HG03064 (cell line): ENCODE data around the gene LRRN4.
"Not testable (repeated sequence)": the region's sequence is repeated elsewhere in the genome, so short reads cannot be mapped to it uniquely, and the experiment has no call there.

Experiments used
- ATAC-seq: cut with Tn5 transposase; IDR thresholded peaks from one replicate; pipeline ENCODE4 v1.9.1; 2021; ENCODE audit warnings: low read depth; ENCODE audit not compliant: unreplicated experiment

Gene LRRN4

DNA sequence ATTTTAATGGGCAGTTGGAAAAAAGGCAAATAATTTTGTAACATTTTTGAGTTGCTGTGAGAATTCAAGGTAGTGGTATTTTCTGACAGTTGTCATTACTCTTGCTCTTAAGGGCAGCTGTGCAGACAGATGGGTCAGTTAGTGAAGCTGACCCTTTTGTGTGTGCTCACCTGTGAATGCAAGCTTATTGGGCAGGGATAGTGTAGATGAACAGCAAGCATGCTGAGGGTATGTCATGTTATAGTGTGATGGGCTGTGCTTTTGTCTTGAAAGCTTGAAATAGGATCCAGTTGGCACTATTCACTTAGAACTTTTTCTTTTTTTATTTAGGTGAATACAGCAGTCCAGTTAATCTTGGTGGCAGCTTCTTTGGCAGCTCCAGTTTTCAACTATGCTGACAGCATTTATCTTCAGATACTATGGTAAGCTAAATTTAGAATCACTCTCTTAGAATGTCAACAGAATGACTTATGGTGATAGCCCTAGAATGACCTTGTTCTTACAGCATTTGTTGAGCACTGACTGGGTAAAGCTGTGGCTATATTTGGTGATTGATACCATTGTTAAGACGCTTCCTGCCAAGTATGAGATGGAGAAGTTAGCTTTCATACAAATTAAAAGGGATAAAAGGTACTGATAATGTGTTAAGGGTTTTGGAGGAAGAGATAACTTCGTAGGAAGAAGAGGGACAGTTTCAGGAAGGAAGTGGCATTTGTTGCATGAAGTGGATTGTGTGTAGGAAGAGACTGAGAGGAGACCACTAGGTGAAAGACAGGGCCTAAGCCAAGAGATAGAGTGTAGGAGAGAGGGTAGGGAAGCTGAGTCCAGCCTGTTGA, 19.5 kb downstream of the LRRN4 start:
- ATAC-seq: no peak

DNA sequence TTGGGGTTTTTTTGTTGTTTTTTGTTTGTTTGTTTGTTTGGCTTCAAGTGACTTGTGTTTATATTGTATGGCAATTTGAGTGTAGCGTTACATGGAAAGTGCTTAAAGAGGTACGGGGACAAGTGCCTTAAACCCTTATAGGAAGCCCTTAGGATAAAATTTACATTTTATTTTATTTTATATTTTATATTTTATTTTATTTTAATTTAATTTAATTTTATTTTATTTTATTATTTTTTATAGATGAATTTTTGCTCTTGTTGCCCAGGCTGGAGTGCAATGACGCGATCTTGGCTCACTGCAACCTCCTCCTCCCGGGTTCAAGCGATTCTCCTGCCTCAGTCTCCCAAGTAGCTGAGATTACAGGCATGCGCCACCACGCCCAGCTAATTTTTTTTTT, 21.0 kb downstream of the LRRN4 start:
- not testable (repeated sequence) for ATAC-seq

DNA sequence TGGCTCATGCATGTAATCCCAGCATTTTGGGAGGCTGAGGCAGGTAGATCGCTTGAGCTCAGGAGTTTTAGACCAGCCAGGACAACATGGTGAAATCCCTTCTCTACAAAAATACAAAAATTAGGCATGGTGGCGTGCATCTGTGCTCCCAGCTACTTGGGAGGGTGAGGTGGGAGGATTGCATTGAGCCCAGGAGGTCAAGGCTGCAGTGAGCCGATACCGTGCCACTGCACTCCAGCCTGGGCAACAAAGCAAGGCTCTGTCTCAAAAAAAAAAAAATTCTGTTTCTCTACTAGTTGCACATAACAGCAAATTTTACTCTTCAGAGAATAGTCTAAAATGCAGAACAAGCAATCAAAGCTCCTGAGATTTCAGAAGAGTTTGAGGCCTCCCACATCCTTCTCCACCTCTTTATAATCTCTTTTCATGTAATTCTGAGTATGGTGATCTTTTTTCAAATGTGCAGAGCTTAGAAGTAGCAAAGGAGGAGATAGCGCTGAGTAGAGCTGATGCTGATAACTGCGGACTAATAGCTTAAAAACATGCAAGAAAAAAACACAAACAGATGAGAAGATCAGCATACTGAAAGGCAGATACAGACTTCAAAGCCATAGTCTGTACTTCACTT, 23.3 kb downstream of the LRRN4 start:
- no peak for ATAC-seq

DNA sequence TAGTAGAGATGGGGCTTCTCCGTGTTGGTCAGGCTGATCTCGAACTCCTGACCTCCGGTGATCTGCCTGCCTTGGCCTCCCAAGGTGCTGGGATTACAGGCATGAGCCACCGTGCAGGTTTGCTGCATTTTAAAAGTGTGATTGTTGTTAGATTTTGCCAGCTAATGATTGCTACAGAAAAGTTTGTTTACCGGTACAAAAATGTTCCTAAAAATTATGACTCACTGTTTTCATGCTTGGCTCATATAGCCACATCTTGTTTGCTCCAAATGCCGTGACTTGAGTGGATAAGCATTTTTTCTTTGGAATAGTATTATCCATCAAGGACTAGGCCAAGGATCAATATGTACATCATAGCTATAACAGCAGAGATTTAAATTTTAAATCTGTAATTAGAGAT, 24.3 kb downstream of the LRRN4 start:
- ATAC-seq: no peak

DNA sequence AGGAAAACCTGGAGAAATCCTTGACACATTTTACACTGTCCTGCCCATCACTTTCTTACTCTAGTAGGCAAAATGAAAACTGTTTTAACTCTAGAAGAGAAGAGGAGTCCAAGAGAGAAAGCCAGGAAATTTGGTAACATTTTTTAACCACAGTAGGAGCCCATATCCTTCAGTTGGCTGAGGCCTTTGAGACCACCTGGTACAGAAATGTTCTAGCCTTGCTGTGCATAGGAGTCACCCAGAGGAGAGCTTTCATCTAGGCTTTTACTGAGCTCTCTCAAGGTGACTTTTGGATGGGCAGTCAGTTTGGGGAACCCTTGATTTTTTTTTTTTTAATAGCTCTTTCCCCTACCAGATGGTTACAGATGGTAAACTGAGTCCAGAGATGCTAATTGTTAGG, 25.0 kb downstream of the LRRN4 start:
- no peak for ATAC-seq

DNA sequence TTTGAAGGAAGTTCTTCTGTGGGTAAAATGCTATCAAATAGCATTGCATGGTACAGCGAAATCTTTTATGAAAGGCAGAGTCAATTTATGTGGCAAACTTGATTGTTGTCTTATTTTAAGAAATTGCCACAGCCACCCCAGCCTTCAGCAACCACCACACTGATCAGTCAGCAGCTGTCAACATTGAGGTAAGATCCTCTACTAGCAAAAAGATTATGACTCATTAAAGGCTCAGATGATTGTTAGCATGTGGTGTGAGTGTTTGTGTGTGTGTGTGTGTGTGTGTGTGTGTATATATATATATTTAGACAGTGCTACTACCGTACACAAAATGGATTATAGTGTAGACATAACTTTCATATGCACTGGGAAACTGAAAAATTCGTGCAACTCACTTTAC, 27.8 kb downstream of the LRRN4 start:
- no peak for ATAC-seq

DNA sequence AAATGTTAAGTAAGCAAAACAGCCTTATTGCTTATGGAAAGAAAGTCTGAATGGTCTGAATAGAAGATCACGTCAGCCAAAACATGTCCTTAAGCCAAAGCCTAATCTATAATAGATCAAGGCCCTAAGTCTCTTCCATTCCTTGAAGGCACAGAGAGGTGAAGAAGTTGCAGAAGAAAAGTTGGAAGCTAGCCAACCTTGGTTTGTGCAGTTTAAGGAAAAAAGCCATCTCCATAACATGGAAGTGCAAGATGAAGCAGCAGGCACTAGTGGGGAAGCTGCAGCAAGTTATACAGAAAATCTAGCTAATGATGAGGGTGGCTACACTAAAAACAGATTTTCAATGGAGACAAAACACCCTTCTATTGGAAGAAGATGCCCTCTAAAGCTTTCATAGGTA, 29.1 kb downstream of the LRRN4 start:
- ATAC-seq: no peak

DNA sequence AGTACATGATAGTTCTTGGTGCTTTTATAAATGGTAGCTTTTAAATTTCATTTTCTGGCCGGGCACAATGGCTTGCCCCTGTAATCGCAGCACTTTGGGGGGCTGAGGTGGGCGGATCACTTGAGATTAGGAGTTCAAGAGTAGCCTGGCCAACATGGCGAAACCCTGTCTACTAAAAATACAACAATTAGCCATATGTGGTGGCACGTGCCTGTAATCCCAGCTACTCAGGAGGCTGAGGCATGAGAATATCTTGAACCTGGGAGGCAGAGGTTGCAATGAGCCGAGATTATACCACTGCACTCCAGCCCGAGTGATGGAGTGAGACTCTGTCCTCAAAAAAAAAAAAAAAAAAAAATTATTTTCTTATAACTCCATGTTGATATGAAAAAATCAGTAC, 36.0 kb downstream of the LRRN4 start:
- ATAC-seq: no peak

DNA sequence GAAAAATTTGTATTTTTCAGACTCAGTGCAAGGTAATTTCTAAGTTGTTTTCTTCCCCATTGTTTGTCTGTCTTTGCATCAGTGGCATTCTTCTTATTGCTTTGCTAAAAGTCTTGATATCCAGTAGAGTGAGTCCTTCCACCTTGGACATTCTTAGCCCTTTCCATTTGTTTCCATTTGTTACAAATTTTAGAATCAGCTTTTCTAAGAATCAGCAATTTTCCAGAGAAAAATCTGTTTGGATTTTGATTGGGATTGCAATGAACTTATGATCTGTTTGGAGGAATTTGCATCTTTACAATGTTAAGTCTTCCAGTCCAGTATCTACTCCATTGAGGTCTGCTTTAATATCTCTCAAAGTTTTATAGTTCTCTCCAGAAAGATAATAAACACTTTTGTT, 36.4 kb downstream of the LRRN4 start:
- ATAC-seq: no peak

DNA sequence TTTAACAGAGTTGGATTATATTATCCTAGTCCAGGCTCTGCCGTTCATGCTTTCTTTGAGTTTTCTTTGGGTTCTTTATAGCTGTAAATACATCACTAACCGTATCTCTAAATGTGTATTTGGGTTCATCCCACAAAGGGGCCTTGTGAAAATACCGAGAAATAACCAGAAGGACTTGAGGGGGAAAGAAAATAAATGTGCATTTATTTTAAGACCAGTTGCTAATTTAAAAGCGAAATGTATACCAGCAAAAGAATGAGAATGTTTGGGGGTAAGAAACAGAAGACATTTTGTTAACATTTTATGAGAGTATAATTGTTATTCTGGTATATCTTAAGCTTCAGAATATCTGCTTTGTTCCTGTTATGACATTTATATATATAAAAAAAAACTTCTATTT, 38.9 kb downstream of the LRRN4 start:
- no peak for ATAC-seq

DNA sequence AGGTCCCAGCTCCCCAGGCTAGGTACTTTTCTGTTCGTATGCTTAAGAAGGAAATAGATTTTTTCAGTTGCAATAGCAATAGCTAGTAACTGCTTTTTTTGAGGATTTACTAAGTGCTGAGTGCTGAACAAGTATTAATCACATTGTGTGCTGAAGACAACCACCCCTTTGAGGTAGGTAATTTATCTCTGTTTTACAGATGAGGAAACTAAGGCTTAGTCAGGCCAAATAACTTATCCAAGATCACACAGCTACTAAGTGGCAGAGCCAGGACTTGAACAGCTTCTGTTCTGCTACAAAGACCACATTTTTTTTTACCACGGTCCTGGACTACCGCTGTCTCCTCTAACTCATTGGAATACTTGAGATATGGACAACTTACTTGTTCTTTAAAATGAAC, 39.8 kb downstream of the LRRN4 start:
- no peak for ATAC-seq

DNA sequence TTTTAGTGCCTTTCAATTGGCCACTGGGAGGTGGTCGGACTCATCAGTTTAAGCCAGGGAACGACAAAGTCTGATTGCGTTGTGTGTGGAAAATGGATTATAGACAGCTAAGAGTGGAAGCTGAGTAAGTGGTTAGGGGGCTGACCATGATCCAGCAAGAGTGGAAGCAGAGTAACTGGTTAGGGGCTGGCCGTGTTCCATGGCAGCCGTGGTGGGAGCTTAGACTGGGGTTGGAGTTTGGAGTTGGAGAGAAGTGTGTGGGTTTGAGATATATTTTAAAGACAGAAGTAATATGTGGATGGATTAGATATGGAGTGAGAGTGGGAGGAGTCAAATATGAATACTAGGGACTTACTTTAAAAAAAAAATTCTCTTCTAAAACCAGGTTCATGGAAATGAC, 41.7 kb downstream of the LRRN4 start:
- no peak for ATAC-seq

DNA sequence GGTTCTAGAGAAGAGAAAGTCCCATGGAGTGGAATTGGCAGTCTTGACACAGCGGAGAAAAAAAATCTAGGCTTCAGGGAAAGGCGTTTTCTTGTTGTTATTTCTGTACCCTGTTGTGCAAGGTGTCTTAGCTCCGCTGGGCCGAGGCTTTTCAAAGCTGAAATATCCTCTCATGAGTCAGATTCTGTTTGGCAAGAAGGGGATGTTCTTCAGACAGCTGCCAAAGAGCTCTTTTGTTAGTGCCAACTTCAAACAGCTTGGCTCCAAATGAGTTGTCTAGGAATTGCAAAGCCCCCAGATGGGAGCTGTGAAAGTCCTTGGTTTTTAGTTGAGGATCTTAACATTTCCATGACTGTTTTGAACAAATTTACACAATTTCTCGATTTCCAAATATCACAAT, 45.6 kb downstream of the LRRN4 start:
- no peak for ATAC-seq

DNA sequence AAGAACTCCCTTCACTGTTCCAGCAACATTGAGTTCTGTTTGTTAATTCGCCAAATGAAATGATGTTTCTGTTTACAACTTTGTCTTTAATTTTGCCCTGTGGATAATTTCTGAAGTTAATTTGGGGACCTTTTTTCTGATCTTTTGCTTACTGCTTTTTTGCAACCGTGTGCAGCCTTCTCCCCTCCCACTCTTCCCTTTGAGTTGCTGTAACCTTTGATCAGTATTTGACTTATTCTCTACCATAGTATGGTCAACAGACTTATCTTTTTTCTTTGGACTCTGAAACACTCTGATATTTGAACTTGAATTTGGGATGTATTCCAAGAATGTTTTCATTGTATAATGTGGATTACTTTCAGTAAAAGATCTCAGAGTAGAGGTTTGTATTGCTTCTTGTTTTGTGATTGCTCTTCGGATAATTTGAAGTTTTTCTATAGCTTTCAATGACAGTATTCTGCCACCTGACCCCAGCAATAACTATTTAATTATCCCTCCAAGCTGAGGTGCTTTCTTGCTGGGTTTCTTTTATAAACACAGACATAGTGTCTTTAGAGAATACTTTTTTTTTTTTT, 46.2 kb downstream of the LRRN4 start:
- ATAC-seq: no peak

DNA sequence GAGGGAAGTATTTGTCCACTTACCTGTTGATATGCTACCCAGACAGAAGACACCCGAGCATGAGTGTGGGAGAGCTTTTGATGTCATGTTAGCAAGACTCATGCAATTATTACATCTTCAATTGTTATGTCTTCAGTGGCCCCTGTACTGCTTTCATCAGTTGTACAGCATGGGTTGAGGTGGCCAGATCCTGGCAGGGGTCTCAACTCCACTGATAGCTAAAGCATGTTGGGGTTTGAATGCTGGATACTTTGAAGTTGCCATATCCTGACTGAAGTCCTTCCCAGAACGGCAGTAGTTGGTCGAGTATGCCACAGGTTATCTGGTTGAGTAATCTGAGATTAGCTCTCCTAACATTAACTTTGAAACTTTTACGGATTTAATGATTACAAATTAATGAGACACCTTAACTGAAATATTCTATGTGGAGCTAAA, 46.7 kb downstream of the LRRN4 start:
- ATAC-seq: no peak

DNA sequence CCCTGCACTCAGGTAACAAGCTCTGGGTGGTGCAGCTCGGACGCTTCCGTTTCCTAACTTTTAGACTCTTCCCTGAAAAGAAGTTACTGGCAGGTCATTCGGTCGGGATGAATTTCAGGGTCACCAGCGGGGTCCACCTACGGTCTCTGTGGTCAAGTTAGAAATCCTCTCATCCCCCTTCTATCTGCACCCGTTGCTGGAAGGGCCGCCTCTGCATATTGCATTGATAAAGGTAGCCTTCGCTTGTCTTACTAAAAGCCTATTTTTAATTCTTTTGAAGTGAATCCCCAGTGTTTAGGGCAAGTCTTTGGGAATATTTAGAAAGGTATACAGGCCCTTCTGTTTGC, 47.3 kb downstream of the LRRN4 start:
- no peak for ATAC-seq

DNA sequence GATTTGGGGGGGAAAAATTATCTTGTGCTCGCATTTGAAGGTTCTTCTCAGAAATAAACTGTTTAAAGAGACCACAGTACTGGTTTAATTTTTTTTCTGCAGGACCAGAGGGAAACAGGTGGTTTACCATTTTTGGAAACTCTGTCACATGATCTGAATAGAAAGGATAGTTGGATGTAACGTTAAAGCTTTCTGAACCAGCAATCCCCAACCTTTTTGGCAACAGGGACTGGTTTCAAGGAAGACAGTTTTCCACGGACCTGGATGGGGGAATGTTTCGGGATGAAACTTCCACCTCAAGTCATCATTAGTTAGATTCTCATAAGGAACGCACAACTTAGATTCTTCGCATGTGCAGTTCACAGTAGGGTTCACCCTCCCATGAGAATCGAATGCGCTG, 53.0 kb downstream of the LRRN4 start:
- no peak for ATAC-seq

DNA sequence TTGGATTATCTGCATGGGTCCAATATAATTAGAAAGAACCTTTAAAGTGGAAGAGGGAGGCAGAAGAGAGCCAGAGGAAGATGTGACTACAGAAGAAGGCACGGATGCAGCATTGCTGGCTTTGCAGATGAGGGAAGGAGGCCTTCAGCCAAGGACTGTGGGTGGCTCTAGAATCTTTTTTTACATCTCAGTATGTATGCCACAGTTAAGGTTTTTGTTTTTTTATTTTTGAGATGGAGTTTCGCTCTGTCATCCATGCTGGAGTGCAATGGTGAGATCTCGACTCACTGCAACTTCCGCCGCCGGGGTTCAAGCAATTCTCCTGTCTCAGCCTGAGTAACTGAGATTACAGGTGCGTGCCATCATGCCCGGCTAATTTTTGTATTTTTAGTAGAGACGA, 54.1 kb downstream of the LRRN4 start:
- ATAC-seq: no peak

DNA sequence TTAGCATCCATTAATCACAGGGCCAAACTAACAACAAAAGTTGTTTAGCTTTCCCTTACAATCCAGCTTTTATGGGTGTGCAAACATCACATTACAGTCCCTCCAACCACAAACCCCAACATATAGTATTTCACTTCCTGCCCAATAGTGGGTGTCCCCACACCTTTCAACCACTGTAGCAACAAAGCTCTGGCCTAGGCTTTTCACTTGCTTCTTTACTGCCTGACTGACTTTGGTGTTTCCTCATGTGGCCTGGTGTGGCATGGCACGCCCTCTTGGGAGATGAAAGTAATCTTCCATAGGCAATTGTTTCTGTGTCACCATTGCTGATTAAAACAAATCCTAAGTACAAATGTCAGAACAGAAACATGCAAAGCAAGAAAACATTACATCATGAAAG, 57.1 kb downstream of the LRRN4 start:
- peak; percentile 88 for ATAC-seq

DNA sequence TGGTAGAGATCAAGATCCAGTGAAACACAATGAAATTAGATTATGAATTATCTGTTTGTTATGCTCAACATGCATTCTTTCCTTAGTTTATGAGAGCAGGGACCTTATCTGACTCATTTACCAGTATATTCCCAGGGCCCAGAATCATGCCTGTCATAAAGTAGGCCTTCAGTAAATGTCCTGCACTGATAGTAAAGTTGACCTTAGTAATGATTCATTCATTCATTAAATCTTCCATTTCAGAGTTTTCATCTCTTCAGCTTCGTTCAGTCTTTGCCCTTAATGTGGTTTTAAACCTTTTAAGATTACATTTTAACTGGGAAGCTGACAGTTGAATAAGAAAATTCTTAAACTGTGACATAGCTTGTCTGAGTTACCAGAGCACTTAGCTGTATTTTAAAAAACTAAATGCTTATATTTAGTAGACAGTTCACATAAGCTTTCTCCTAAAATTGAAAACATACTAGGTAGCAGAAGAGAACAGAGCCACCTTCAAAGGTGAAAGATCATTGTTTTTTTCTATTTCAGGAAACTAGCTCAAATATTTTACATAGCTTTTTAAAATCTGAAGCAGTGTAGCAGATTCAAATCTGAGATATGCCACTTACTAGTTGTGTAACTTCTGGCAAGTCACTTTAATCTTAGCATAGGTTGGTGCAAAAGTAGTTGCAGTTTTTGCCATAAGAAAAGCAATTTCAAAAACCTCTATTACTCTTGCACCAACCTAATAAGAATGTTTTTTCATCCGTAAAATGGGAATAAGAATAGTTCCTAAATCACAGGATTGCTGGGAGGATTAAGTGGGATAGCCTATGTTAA, 62.0 kb downstream of the LRRN4 start:
- ATAC-seq: no peak

DNA sequence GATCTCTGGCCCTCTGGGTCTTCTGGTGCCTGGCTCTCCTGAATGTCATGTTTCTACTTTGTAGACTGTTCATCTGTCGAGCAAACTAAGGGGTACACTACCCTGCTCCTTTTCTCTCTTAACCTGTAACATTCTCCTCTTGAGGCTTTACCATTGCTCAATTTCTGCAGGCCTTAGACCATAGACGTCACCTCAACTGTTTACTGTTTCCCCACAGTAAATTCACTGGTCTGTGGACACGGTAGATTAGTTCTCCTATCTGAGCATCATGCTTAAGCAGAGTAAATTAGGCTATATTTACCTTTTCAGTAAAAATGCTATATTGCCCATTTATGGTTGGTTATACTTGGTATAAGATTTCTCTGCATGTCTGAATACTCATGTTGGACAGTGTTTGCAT, 62.9 kb downstream of the LRRN4 start:
- ATAC-seq: no peak
